ENCODE results near the gene MINPP1.

MINPP1 gene

DNA sequence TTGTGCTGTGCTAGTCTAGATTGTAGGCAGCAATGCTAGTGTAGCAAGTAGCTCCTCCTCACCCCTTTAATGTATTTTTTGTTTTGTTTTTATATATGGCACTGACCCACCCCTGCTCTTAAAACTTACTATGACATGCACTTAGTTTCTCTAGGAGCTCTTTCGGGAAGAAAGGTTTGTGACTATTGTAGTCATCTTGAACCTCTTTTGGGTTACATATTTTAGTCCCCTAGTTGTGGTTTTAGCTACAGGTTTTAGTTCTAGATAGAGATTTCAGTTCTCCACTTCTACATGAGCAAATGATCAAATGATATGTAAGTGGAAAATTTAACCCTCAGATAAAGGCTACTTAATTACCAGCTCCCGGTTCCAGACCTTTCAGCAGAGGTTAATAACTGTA lies 14.9 kb downstream of the MINPP1 start:
- in situ Hi-C loops (cut with HindIII; ENCODE audit: low sequenced_read_pairs) = no loop called here

- in situ Hi-C loops (cut with HindIII; ENCODE audit: low sequenced_read_pairs) = no loop called here
Measured at GRCh38 chr10:87523731-87524130, 19.0 kb downstream of the MINPP1 start.

GRCh38 chr10:87524296-87524695 lies 19.6 kb downstream of the MINPP1 start:
- in situ Hi-C loops (cut with HindIII; ENCODE audit: low sequenced_read_pairs) = no loop called here

- in situ Hi-C loops (cut with HindIII; ENCODE audit: low sequenced_read_pairs) = no loop called here
Measured at GRCh38 chr10:87531908-87532622, 27.4 kb downstream of the MINPP1 start.

DNA sequence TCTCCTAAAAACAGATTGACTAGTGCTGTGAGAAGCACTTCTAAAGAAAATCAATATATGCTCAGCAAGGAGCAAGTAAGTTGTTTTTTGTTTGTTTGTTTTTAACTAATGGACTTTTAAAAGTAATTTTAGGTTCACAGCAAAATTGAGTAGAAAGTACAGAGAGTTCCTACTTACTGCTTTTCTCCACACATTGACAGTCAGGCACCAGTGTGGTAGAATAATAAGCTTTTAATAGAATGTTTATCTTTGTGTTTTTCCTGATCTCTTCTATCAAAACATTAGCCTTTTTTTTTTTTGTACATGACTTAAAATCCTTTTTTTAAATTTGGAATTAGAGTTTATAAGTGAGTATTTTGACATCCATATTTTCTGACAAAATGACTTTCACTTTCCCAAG lies 28.0 kb downstream of the MINPP1 start:
- in situ Hi-C loops (cut with HindIII; ENCODE audit: low sequenced_read_pairs) = no loop called here

GRCh38 chr10:87534173-87534858 lies 29.6 kb downstream of the MINPP1 start:
- in situ Hi-C loops (cut with HindIII; ENCODE audit: low sequenced_read_pairs) = no loop called here

DNA sequence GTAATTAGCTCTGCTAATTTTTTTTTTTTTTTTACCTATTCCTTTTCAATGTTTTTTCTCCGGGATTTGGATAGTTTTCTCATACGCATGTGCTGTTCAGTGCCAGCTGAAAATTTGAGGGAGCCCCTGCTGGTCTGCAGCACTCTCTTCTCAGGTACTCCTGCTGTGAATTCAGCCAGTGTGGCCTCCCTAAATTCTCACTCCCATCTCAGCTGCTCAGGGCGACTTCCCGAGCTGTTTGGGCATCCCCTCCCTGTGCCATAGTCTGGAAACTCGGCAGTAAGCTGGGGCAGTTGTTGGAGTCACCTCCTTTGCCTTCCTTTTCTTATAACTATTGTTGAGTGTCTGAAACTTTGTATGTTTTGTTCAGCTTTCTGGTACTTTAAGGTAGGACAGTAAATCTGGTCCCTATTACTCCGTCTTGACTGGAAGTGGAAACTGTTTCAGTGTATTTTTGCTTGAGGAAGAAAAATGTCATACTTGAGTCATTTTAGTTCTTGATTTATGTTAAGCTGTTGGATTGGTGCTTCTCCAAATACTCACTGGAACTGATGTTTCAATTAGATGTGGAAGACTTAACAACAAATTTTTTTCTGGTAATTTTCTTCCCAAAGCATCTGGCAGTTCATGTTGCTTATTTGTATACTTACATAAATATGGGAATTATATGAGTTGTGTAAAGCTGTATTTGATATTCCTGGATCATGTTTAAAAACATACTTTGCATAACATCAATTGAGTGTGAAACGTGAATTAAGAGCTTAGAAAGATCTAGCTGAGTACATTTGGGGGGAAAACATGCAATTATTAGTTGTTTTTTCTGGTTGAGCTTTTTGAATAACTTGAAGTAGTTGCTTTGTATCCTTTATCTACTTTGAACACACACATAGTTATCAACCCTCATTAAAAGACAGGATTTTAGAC lies 33.7 kb downstream of the MINPP1 start:
- in situ Hi-C loops (cut with HindIII; ENCODE audit: low sequenced_read_pairs) = no loop called here

- in situ Hi-C loops (cut with HindIII; ENCODE audit: low sequenced_read_pairs) = no loop called here
Measured at GRCh38 chr10:87541114-87541513, 36.4 kb downstream of the MINPP1 start.

GRCh38 chr10:87544721-87545120 lies 40.0 kb downstream of the MINPP1 start:
- in situ Hi-C loops (cut with HindIII; ENCODE audit: low sequenced_read_pairs) = no loop called here

- in situ Hi-C loops (cut with HindIII; ENCODE audit: low sequenced_read_pairs) = no loop called here
Measured at GRCh38 chr10:87545783-87546182, 41.1 kb downstream of the MINPP1 start.

DNA sequence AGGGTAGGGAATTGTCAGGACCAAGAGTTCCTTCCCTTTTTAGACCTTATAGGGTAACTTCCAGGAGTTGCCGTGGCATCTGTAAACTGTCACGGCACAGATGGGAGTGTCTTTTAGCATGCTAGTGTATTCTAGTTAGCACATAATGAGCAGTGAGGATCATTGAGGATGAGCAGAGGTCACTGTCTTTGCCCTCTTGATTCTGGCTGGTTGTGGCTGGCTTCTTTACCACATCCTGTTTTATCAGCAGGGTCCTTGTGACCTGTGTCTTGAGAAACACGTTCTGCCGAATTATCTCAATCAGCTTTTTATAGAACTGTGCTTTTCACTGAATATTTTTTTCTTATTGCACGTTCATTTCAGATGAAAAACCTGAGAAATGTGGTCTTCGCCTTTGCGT lies 41.5 kb downstream of the MINPP1 start:
- in situ Hi-C loops (cut with HindIII; ENCODE audit: low sequenced_read_pairs) = no loop called here

DNA sequence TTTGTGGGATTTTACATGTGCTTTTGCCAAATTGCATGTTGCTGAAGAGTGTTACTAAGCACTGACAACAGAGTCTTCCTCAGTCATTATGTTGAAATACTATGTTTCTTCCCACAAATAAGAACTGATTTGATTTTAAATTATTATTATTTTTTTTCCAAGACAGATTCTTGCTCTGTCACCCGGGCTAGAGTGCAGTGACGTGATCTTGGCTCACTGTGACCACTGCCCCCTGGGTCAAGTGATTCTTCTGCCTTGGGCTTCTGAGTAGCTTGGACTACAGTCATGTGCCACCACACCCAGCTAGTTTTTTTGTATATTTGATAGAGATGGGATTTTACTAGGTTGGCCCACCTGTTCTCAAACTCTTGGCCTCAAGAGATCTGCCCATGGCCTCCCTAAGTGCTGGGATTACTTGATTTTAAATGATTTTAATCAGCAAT lies 42.3 kb downstream of the MINPP1 start:
- in situ Hi-C loops (cut with HindIII; ENCODE audit: low sequenced_read_pairs) = no loop called here

DNA sequence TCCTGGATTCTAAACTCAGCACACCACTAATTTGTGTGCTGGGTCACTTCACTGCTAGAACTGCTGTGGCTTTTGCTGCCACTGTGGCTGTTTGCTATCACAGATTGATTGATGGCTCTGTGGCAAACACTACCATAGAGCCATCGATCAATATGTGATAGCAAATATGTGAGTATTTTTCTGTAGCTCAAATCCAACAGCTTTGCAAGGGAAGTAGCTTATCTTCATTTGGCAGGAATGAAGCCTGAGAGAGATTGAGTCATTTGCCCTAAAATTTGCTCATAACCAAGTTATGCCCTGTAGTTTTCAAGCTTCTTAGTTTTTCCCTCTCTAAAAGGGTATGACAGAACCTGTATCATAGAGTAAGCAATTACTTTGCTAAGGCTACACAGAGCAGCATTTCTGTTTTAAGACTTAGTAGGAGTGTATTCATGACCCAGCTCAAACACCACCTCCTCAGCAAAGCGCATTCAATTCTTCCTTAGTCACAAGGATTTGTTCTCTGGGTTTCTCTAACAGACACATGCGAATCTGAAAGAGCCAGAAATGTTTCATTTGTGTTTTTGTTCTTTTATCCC lies 43.1 kb downstream of the MINPP1 start:
- in situ Hi-C loops (cut with HindIII; ENCODE audit: low sequenced_read_pairs) = no loop called here

DNA sequence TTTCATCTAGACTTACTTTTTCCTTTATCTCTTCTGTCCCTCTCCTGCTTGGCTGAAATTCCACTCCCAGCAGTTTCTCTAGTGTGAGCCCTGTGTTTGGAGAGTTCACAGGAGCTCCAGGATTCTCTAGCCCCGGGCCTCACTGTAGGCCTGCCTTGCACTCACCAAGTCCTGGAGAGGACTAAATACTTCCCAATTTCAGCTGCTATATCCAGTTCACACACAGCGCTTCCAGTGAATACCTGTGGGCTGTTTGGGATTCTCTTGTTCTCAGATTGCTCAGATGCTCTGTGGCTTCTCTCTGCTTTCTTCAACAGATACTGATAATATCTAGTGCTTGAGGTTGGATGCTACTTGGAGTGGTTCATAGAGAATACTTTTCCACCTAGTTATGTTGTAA lies 46.0 kb downstream of the MINPP1 start:
- in situ Hi-C loops (cut with HindIII; ENCODE audit: low sequenced_read_pairs) = no loop called here

- in situ Hi-C loops (cut with HindIII; ENCODE audit: low sequenced_read_pairs) = no loop called here
Measured at GRCh38 chr10:87551326-87551725, 46.6 kb downstream of the MINPP1 start.

DNA sequence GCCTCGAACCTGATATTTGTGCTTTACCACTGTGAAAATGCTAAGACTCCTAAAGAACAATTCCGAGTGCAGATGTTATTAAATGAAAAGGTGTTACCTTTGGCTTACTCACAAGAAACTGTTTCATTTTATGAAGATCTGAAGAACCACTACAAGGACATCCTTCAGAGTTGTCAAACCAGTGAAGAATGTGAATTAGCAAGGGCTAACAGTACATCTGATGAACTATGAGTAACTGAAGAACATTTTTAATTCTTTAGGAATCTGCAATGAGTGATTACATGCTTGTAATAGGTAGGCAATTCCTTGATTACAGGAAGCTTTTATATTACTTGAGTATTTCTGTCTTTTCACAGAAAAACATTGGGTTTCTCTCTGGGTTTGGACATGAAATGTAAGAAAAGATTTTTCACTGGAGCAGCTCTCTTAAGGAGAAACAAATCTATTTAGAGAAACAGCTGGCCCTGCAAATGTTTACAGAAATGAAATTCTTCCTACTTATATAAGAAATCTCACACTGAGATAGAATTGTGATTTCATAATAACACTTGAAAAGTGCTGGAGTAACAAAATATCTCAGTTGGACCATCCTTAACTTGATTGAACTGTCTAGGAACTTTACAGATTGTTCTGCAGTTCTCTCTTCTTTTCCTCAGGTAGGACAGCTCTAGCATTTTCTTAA lies 47.7 kb downstream of the MINPP1 start:
- in situ Hi-C loops (cut with HindIII; ENCODE audit: low sequenced_read_pairs) = no loop called here

DNA sequence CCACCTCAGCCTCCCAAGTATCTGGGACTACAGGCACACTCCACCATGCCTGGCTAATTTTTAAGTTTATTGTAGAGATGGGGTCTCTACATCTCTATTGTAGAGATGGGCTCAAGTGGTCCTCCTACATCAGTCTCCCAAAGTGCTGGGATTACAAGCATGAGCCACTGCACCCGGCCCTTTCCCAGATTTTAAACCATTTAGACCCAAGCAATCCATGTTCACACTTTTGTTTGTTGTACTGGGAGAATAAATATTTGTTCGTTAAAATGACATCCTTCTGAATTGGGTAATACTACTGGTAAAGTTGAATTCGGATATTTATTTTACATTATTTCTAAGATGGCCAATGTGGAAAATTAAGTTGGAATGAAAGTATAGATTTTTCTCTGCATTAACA lies 52.7 kb downstream of the MINPP1 start:
- in situ Hi-C loops (cut with HindIII; ENCODE audit: low sequenced_read_pairs) = no loop called here

DNA sequence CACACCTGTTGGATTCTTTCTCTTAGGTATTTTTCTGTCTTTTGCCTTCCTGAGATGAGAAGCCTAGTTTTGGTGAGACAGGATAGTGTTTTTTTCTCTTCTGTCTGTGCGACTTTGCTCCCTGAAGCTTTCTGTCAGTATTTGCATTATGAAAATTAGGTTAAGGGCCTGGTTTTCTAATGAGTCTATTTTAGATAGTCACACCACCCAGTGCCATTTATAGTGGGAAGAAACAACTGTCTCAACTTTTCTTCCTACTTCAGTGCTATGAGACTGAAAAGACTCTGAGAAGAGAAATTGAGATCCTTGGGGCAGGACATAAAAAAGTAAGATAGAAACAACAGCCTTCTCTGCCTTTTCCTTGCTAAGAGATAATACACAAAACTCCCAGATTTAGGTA lies 53.6 kb downstream of the MINPP1 start:
- in situ Hi-C loops (cut with HindIII; ENCODE audit: low sequenced_read_pairs) = no loop called here

- in situ Hi-C loops (cut with HindIII; ENCODE audit: low sequenced_read_pairs) = no loop called here
Measured at GRCh38 chr10:87559392-87559791, 54.7 kb downstream of the MINPP1 start.

DNA sequence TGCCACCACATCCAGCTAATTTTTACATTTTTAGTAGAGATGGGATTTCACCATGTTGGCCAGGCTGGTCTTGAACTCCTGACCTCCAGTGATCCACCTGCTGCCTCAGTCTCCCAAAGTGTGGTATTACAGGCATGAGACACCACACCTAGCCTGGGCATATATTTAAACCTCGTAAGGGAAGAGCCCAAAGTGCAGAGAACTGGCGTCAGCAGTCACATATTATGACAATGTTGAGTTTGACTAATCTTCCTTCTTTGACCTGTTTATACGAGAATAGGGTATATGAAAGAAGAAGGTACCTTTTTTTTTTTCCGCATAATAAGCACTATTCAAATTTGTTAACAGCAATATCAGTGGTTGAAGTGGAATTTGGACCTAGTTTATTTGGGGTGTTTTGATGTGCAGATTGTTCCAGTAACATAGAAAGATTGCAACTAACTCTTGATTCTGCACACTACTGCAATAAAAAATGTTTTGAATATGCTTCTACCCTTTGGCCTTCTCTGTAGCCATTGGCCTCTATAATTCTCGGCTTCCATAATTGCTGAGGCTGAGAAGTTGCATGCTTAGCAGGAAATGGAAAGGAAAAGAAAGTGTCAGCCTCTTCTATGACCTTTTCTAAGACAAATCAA lies 55.9 kb downstream of the MINPP1 start:
- in situ Hi-C loops (cut with HindIII; ENCODE audit: low sequenced_read_pairs) = no loop called here

Measured in DLD1 (cell line).